GM12878 (cell line): ENCODE data around the gene ENOX1. TPM values are rescaled to one million over a fixed set of nuclear protein-coding genes. Genes with fewer than 3 reads are reported as not detected.

ENCODE experiments used
- ATAC-seq: fragments of 200-7000 bp; cut with Tn5 transposase; 3 replicates; pipeline ENCODE4 v1.9.1; 2020; ENCODE audit warnings: mild to moderate bottlenecking, moderate library complexity
- BruUV-seq: library from RNA; stranded (reverse); fragments of 400-500 nt; replicated peaks from 2 replicates; lab custom pipeline; 2021; lab: Mats Ljungman, UMichigan
- CTCF ChIA-PET: fragments of 300-600 bp; sonication (Branson Sonifier 250); formaldehyde crosslinking; extraction: SDS; loops from one replicate; lab custom pipeline; 2021; ENCODE audit warnings: inconsistent platforms; lab: Yijun Ruan, JAX
- POLR2A ChIA-PET: fragments of 350-600 bp; formaldehyde crosslinking; extraction: SDS; loops from one replicate; lab custom pipeline; 2021; ENCODE audit warnings: inconsistent platforms; lab: Charles Lee
- RAD21 ChIA-PET: fragments of 300-600 bp; sonication (Branson Sonifier 250); formaldehyde crosslinking; loops from one replicate; lab custom pipeline; 2023; ENCODE audit warnings: antibody characterized with exemption; ENCODE audit not compliant: unreplicated experiment; lab: Charles Lee
- SMC1A ChIA-PET: fragments of 300-600 bp; sonication (Branson Sonifier 250); formaldehyde crosslinking; loops from one replicate; lab custom pipeline; 2023; ENCODE audit not compliant: unreplicated experiment, uncharacterized antibody; lab: Charles Lee
- DNase-seq: peaks from one replicate; pipeline ENCODE4 v3.0.0-alpha.2; 2011; ENCODE audit warnings: low read depth, low spot score
- FAIRE-seq: peaks from 3 replicates; lab custom pipeline; 2011; peaks lifted over from hg19 to GRCh38; lab: Jason Lieb, UNC
- H2AFZ ChIP-seq: 2 replicates; pipeline ENCODE4 v1.6.0; 2011; ENCODE audit warnings: low read depth, low read length, control low read depth; ENCODE audit not compliant: control insufficient read depth
- H3K27ac ChIP-seq: 2 replicates; pipeline ENCODE4 v1.5.1; 2011; ENCODE audit warnings: control low read depth; ENCODE audit not compliant: control insufficient read depth, insufficient read depth
- H3K27me3 ChIP-seq, 2 experiments: replicated peaks in 1 of 2; 2 replicates each; pipeline versions ENCODE4 v1.6.0 to v1.6.1; 2011; ENCODE audit warnings: low read length in 1 of 2; ENCODE audit not compliant: control insufficient read depth in 2 of 2, insufficient read depth in 2 of 2
- H3K36me3 ChIP-seq, 2 experiments: 2 replicates each; pipeline ENCODE4 v1.5.1; 2011; ENCODE audit warnings: low read length in 1 of 2; ENCODE audit not compliant: control insufficient read depth in 2 of 2, insufficient read depth in 2 of 2
- H3K4me1 ChIP-seq: 2 replicates; pipeline ENCODE4 v1.6.1; 2011; ENCODE audit warnings: mild to moderate bottlenecking, low read length, moderate library complexity, mixed read lengths; ENCODE audit not compliant: control insufficient read depth, insufficient read depth
- H3K4me2 ChIP-seq: 2 replicates; pipeline ENCODE4 v1.6.0; 2011; ENCODE audit warnings: control low read depth; ENCODE audit not compliant: control insufficient read depth, insufficient read depth
- H3K4me3 ChIP-seq: fragments of 200-600 bp; sonication (generic); 2 replicates; pipeline ENCODE4 v1.5.1; 2016
- H3K79me2 ChIP-seq: 2 replicates; pipeline ENCODE4 v1.6.0; 2011; ENCODE audit warnings: low read length; ENCODE audit not compliant: control insufficient read depth, insufficient read depth
- H3K9ac ChIP-seq: 2 replicates; pipeline ENCODE4 v1.8.0; 2011; ENCODE audit warnings: low read length, control low read depth, mixed read lengths; ENCODE audit not compliant: control insufficient read depth, insufficient read depth
- H3K9me3 ChIP-seq: replicated peaks from 3 replicates; pipeline ENCODE4 v1.5.1; 2011; ENCODE audit warnings: mild to moderate bottlenecking, low read length; ENCODE audit not compliant: control insufficient read depth, insufficient read depth
- H4K20me1 ChIP-seq: 2 replicates; pipeline ENCODE4 v1.6.0; 2011; ENCODE audit not compliant: control insufficient read depth, insufficient read depth
- E2F8 ChIP-seq: fragments of 450-650 bp; IDR thresholded peaks from 2 replicates; pipeline ENCODE4 v1.6.1; 2018; ENCODE audit warnings: mild to moderate bottlenecking, low read depth, moderate library complexity; ENCODE audit not compliant: partially characterized antibody
- FOS ChIP-seq: IDR thresholded peaks from 3 replicates; pipeline ENCODE4 v1.6.1; 2011; ENCODE audit warnings: borderline replicate concordance; ENCODE audit not compliant: insufficient read length; ENCODE audit errors: extremely low read depth
- GATAD2B ChIP-seq: fragments of 450-650 bp; conservative IDR thresholded peaks from 2 replicates; pipeline ENCODE4 v1.6.1; 2017; ENCODE audit warnings: low read depth, mild to moderate bottlenecking, moderate library complexity
- HCFC1 ChIP-seq: fragments of 150-350 bp; IDR thresholded peaks from 2 replicates; pipeline ENCODE4 v1.6.1; 2014; ENCODE audit warnings: low read length
- NFYA ChIP-seq: IDR thresholded peaks from 2 replicates; pipeline ENCODE4 v1.6.1; 2011; ENCODE audit warnings: low read depth, mild to moderate bottlenecking, low read length, improper control_type of control experiment, borderline replicate concordance
- POLR2A ChIP-seq: IDR thresholded peaks from 2 replicates; pipeline ENCODE4 v1.6.1; 2011; ENCODE audit warnings: low read depth, mild to moderate bottlenecking, low read length
- RAD51 ChIP-seq: fragments of 450-650 bp; IDR thresholded peaks from 2 replicates; pipeline ENCODE4 v1.6.1; 2016; ENCODE audit warnings: moderate library complexity, mild to moderate bottlenecking, inconsistent platforms
- RBBP5 ChIP-seq: fragments of 200-600 bp; sonication (generic); conservative IDR thresholded peaks from 2 replicates; pipeline ENCODE4 v1.6.1; 2016
- SIX5 ChIP-seq: IDR thresholded peaks from 2 replicates; pipeline ENCODE4 v1.6.1; 2011; ENCODE audit warnings: mild to moderate bottlenecking, low read depth, low read length, moderate library complexity; ENCODE audit not compliant: severe bottlenecking
- TCF12 ChIP-seq: IDR thresholded peaks from 2 replicates; pipeline ENCODE4 v1.6.1; 2011; ENCODE audit warnings: low read depth, mild to moderate bottlenecking, low read length
- USF2 ChIP-seq: IDR thresholded peaks from 2 replicates; pipeline ENCODE4 v1.6.1; 2011; ENCODE audit warnings: low read depth, low read length, improper control_type of control experiment, borderline replicate concordance
- YBX1 ChIP-seq: fragments of 450-650 bp; IDR thresholded peaks from 2 replicates; pipeline ENCODE4 v1.6.1; 2016; ENCODE audit warnings: antibody characterized with exemption
- WGBS: methylation state at CpG from one replicate; pipeline ENCODE4 v1.1.6; 2016; ENCODE audit warnings: low lambda C conversion rate; ENCODE audit not compliant: insufficient replicate concordance, insufficient coverage; ENCODE audit errors: missing lambda C conversion rate; 5-methylcytosine and 5-hydroxymethylcytosine counted together
- in situ Hi-C: fragments of 300-500 bp; cut with MboI; formaldehyde crosslinking; loops from 9 replicates; pipeline ENCODE4 v1.14.3; 2018; ENCODE audit warnings: mixed read lengths
- intact Hi-C: fragments of 100-400 bp; cut with micrococcal nuclease; formaldehyde crosslinking; loops from one replicate; pipeline ENCODE4 v1.14.2; 2022; ENCODE audit not compliant: unreplicated experiment
- polyA plus RNA-seq, 11 experiments: library from polyadenylated mRNA; depleted of rRNA in 4 of 11; unstranded in 6 of 11; stranded (reverse) in 5 of 11; fragments of >200 nt; fragmentation: Nextera tagmentation in 4 of 11; fragmentation: Illumina TruSeq in 1 of 11; extraction: Ambion mirVana in 4 of 11; extraction: Trizol in 1 of 11; gene quantifications; 1 replicate in 1 of 11; 2 replicates in 10 of 11; pipeline versions ENCODE4 v1.2.1 to v1.2.3, GENCODE V29; 2011 to 2016; ENCODE audit warnings: inconsistent platforms in 2 of 11, missing spikeins in 2 of 11, low read depth in 1 of 11
- total RNA-seq, 4 experiments: library from RNA; depleted of rRNA in 3 of 4; stranded (reverse); fragments of >200 nt in 3 of 4; fragmentation: Illumina TruSeq in 1 of 4; extraction: Trizol in 1 of 4; gene quantifications; 2 replicates each; pipeline versions ENCODE4 v1.2.1 to v1.2.3, GENCODE V29; 2013 to 2021
- TF ChIP-seq, protein P1 (sequence below): IDR thresholded peaks from 2 replicates; pipeline ENCODE4 v1.6.1; 2012; ENCODE audit warnings: low read length, inconsistent platforms
- TF ChIP-seq, protein P2 (sequence below): IDR thresholded peaks from 2 replicates; pipeline ENCODE4 v1.6.1; 2012; ENCODE audit warnings: mild to moderate bottlenecking, low read depth, low read length

ENOX1 gene
- total and polyA plus RNA-seq, 10 of the 15 experiments (the other 5 are each of a cell fraction or from before 2014, with no cell fraction given) = 0.11 to 0.26 (median 0.15) TPM

DNA sequence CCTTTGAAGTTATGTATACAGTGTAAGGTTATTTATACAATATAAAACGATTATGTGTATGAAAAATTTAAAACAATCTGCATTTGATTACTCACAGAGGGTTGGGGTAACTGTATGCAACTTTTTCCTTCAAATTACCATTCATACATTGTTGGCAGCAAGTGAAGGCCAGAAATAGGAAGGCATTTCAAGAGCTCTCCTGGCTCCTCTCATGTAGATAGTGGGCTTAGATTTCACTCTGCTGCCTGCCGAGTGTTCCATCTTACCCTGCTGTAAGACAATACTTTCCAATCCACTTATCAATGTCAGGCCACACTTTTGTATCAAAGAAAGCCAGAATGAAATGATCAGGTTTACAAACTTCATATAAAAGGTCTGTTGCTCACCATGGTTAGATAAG is 518.1 kb downstream of the ENOX1 start:
- ChIA-PET CTCF (no interaction called here), RAD21 (interaction anchor here (0.9 to 1.4 kb wide), 3 partner anchors 16 to 606 kb away, joined by 3 to 4 read pairs (median 3); no protein-coding TSS in a partner anchor), POLR2A (no interaction called here), SMC1A (interaction anchor here (1.3 to 2.5 kb wide), 5 partner anchors 9 to 37 kb away, joined by 3 to 7 read pairs (median 5); no protein-coding TSS in a partner anchor)
- H4K20me1 ChIP-seq = no peaks in the 10 kb centered on the region
- no peaks in the 10 kb centered on the region for H3K9me3 ChIP-seq
- H2AFZ ChIP-seq = no peak overlapping the region
- DNase-seq (no peak), FAIRE-seq (no peak), ATAC-seq (no peak)
- H3K4me2 ChIP-seq = no peak overlapping the region
- BruUV-seq = no TSS peak
- no peaks in the 10 kb centered on the region for H3K27me3 ChIP-seq
- 40% methylated on average over 2 of the region's 2 CpGs for WGBS
- in situ Hi-C loops = no loop called here
- H3K4me3 ChIP-seq = no peak overlapping the region
- H3K9ac ChIP-seq = no peak overlapping the region
- H3K36me3 ChIP-seq = no peaks in the 10 kb centered on the region
- no peaks in the 10 kb centered on the region for H3K79me2 ChIP-seq
- H3K27ac ChIP-seq = no peak overlapping the region
- intact Hi-C loops = loop anchor here (10.0 kb wide), 1 partner anchor 294 kb away; no protein-coding TSS in a partner anchor
- TF ChIP-seq SIX5 = no peak
- no peak for TF ChIP-seq RAD51
- no peak for TF ChIP-seq RBBP5
- TF ChIP-seq YBX1 = no peak
- no peak for TF ChIP-seq NFYA
- TF ChIP-seq USF2 = no peak
- no peak for TF ChIP-seq FOS
- TF ChIP-seq HCFC1 = no peak
- TF ChIP-seq, protein P1, sequence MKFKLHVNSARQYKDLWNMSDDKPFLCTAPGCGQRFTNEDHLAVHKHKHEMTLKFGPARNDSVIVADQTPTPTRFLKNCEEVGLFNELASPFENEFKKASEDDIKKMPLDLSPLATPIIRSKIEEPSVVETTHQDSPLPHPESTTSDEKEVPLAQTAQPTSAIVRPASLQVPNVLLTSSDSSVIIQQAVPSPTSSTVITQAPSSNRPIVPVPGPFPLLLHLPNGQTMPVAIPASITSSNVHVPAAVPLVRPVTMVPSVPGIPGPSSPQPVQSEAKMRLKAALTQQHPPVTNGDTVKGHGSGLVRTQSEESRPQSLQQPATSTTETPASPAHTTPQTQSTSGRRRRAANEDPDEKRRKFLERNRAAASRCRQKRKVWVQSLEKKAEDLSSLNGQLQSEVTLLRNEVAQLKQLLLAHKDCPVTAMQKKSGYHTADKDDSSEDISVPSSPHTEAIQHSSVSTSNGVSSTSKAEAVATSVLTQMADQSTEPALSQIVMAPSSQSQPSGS = no peak
- no peak for TF ChIP-seq POLR2A
- TF ChIP-seq E2F8 = no peak
- TF ChIP-seq GATAD2B = no peak
- TF ChIP-seq, protein P2, sequence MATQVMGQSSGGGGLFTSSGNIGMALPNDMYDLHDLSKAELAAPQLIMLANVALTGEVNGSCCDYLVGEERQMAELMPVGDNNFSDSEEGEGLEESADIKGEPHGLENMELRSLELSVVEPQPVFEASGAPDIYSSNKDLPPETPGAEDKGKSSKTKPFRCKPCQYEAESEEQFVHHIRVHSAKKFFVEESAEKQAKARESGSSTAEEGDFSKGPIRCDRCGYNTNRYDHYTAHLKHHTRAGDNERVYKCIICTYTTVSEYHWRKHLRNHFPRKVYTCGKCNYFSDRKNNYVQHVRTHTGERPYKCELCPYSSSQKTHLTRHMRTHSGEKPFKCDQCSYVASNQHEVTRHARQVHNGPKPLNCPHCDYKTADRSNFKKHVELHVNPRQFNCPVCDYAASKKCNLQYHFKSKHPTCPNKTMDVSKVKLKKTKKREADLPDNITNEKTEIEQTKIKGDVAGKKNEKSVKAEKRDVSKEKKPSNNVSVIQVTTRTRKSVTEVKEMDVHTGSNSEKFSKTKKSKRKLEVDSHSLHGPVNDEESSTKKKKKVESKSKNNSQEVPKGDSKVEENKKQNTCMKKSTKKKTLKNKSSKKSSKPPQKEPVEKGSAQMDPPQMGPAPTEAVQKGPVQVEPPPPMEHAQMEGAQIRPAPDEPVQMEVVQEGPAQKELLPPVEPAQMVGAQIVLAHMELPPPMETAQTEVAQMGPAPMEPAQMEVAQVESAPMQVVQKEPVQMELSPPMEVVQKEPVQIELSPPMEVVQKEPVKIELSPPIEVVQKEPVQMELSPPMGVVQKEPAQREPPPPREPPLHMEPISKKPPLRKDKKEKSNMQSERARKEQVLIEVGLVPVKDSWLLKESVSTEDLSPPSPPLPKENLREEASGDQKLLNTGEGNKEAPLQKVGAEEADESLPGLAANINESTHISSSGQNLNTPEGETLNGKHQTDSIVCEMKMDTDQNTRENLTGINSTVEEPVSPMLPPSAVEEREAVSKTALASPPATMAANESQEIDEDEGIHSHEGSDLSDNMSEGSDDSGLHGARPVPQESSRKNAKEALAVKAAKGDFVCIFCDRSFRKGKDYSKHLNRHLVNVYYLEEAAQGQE = no peak
- no peak for TF ChIP-seq TCF12
- H3K4me1 ChIP-seq = peaks cover 12% of the 10 kb centered on the region
